GM15510 (cell line): Measurements from ENCODE around the gene DENND1A.

ENCODE experiments used
- POLR2A ChIP-seq: IDR thresholded peaks from 3 replicates; pipeline ENCODE4 v1.6.1; 2011; ENCODE audit warnings: borderline replicate concordance; ENCODE audit not compliant: insufficient read length; ENCODE audit errors: extremely low read depth

DENND1A gene

DNA sequence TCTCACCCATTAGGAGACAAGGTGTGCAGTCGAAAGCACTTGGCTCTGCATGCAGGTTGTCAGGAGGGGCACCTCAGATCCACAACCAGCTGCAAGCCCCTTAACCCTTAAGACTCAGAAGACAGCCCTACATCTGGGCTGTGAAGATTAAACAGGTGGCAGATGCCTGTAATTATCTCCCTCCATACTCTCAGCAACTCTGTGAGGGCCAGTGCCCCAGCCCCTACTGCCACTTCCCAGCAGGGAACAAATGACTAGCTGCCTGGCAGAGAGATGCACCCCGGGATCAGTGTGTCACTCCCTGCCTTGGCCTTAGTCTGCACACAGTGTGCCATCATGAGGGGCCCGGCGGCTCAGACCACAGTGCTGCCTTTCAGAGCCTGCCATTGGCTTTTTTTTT is 532.0 kb downstream of the DENND1A start:
- no peak for TF ChIP-seq POLR2A

- no peak for TF ChIP-seq POLR2A
Observed at GRCh38 chr9:123395689-123396511, 534.0 kb downstream of the DENND1A start.

GRCh38 chr9:123395276-123395688 is 534.6 kb downstream of the DENND1A start:
- TF ChIP-seq POLR2A, result no peak

DNA sequence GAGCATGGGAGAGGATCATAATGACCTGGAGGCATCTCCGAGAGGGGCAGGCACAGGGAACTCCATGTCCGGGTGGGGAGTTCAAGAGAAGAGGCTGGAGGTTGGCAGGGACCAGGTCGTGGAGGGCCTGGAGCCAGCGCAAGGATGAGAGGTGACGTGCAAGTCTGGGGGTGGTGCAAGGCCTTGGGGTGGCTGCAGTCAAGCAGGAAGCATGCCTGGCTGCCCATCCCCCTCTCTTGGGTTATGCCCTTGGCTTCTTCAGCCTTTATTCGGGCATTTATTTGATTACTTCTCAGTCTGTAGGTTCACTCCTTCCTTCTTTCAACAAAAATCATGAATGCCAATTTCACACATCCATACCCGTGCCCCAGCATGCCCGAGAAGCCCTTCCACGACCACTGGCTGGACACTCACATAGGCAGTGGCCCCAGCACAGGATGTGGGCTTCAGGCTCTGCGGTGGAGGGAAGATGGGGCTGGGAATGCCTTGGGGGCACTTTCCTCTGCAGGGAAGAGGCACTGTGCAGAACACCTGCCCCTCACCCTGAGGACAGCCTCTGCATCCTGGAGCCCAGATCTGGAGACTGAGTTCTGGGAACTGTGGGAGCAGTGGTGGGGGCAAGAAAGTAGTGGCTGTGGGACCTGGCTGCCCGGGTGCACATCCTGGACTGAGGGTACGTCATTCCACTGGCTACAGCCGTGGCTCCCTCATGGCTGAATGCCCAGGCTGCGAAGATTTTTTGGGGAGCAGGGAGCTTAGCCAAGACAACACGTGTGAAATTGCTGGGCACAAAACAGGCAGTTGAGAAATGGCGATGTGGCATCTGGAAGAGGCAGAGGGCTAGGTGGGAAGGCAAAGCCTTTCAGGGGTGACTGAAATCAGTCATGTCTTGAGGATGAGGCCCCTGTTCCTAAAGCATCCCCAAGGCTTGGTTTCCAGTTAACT is 535.4 kb downstream of the DENND1A start:
- TF ChIP-seq POLR2A, result no peak

GRCh38 chr9:123392802-123393201 is 537.1 kb downstream of the DENND1A start:
- no peak for TF ChIP-seq POLR2A

DNA sequence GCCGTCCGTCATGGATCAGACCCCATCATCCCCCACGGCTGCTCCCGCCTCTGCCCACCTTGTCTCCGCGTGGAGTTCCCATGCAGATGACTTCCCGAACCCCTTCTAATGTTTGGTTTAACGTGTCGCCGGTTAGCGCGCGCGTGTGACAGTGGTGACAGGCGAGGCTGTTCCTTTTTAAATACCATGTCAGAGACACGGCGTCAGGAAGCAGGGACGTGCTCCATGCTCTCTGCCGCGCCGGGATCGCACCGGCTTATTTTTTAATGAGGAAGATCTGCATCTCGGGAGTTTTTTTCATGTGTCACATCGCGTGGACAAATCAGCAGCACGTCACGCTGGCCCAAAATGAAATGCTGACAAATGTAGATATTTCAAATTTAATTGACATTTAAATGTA is 538.0 kb downstream of the DENND1A start:
- no peak for TF ChIP-seq POLR2A

DNA sequence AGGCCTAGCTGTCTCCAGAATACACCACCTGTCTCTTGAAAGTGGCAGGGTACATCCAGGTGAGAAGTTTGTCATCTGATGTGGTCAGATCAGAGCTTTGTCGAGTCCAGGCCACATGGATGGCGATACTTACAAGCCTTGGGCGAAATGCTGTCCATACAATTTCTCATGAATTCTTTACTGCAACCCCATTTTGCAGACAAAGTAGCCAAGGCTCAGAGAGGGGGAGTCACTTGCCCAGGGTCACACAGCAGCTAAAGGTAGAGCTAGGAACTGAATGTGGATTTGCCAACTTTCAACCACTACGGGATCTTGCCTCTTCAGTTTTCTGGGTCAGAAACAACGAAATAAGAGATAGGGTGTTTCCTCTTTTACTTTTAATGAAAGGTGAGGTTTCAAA is 538.7 kb downstream of the DENND1A start:
- no peak for TF ChIP-seq POLR2A

- TF ChIP-seq POLR2A, result no peak
Observed at GRCh38 chr9:123390337-123391135, 539.4 kb downstream of the DENND1A start.

DNA sequence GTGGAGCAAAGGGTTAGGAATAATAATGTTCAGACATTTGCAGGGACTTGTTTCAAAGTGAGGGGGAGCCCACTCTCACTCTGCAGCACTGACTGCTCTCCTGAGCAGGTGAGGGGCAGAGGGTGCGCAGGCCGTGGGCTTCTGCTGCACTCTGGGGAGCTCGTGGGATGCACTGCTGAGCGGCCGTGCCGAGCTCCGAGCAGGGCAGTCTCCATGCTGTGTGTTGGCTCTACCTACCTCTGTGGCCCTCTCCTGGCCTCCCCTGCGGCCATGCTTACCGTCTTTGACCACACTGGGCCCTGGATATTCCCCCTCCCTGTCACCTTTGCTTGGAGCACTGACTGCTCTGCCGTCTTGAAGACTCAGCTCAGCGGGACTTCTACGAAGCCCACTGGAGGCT is 540.2 kb downstream of the DENND1A start:
- TF ChIP-seq POLR2A, result no peak

DNA sequence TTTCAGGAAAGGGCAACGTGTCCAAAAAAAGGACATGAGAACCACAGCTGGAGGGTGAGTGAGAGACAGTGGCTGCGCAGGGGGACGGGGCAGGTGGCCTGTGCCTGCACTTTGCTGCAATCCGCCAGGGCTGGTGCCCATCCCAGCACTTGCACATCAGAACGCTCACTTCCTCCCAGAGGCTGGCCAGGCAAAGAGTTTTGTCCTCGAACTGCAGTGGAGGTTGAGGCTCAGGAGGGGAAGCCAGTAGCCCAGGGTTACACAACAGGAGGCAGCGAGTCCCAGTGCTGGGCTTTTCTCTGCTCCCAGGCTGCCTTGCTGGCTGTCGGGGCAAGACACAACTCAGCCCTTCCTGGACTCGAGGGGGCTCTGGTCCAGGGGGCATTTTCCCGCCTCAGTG is 540.9 kb downstream of the DENND1A start:
- no peak for TF ChIP-seq POLR2A

- TF ChIP-seq POLR2A, result no peak
Observed at GRCh38 chr9:123387686-123388085, 542.2 kb downstream of the DENND1A start.

DNA sequence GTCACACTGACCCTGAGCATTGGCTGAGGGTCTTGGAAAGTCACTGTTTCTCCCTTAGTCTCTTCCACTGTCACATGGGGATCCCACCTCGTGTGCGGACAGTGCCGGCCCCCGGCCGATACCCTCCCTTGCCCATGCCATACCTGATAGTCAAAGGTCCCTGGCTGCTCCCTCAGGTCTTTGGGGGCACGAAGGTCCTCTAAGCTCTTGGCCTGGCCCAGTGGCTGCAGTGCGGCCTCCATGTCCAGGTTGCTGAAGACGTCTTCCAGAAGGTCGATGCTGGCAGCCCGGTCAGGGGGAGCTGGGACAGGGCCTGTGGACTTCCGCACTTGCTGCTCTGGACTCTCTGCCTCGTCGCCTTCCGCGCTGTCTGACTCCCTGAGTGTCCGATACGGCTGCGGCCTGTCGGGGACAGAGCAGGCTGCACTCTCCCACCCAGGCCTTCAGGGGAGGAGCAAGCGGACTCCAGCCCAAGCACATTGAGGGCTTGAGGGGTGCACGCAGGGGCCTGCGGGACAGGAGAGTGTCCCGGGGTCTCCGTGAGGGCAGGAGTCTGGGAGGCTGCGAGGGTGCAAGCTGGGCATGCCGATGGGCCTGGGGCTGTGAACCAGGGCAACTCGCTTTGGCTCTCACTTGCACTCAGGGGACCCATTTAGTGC is 546.3 kb downstream of the DENND1A start:
- TF ChIP-seq POLR2A, result no peak

GRCh38 chr9:123382653-123383511 is 547.0 kb downstream of the DENND1A start:
- no peak for TF ChIP-seq POLR2A
